Activated T-cell treated with anti-CD3 and anti-CD28 coated beads, Interleukin-2, amount 50 U/mL, for 4 hours (primary cell): ENCODE results near the gene PATE2. TPM values are rescaled to one million over a fixed set of nuclear protein-coding genes. Genes with fewer than 3 reads are reported as not detected.

Experiments
- ATAC-seq, 2 donors: fragments of 200-7000 bp; cut with Tn5 transposase; one replicate each; pipeline ENCODE4 v1.10.0; 2021
- DNase-seq: peaks from one replicate; pipeline ENCODE4 v3.0.0-alpha.2; 2020
- H3K27me3 Mint-ChIP-seq: one replicate; pipeline ENCODE4 v1.8.0; 2021; ENCODE audit warnings: low read depth, mixed read lengths
- H3K36me3 Mint-ChIP-seq: one replicate; pipeline ENCODE4 v1.8.0; 2022; ENCODE audit warnings: mixed read lengths; ENCODE audit not compliant: insufficient read depth
- H3K4me1 Mint-ChIP-seq: one replicate; pipeline ENCODE4 v1.8.0; 2021; ENCODE audit warnings: low read depth, mixed read lengths
- H3K4me3 Mint-ChIP-seq: one replicate; pipeline ENCODE4 v1.8.0; 2021; ENCODE audit warnings: mild to moderate bottlenecking, moderate library complexity, mixed read lengths
- H3K9me3 Mint-ChIP-seq: one replicate; pipeline ENCODE4 v1.8.0; 2021; ENCODE audit warnings: mixed read lengths
- total RNA-seq, 3 donors: library from RNA; stranded (reverse); gene quantifications; one replicate each; pipeline ENCODE4 v1.2.1, GENCODE V29; 2021

Gene PATE2
- total RNA-seq, 3 donors from 2014 or later, result not detected

- Mint-ChIP-seq H3K4me1 (no peaks in the 10 kb centered on the region), H3K4me3 (no peak overlapping the region), H3K27me3 (peaks cover 19% of the 10 kb centered on the region), H3K9me3 (peaks cover 8% of the 10 kb centered on the region), H3K36me3 (no peaks in the 10 kb centered on the region)
- DNase-seq, result no peak
- ATAC-seq, result no peak
Measured at GRCh38 chr11:125762445-125762844, 16.2 kb downstream of the PATE2 start.

- H3K27me3 Mint-ChIP-seq, result peaks cover 17% of the 10 kb centered on the region
- H3K36me3 Mint-ChIP-seq, result no peaks in the 10 kb centered on the region
- DNase-seq (no peak), ATAC-seq (no peak)
- H3K4me3 Mint-ChIP-seq, result no peak overlapping the region
- H3K4me1 Mint-ChIP-seq, result no peaks in the 10 kb centered on the region
- peaks cover 14% of the 10 kb centered on the region for H3K9me3 Mint-ChIP-seq
Measured at GRCh38 chr11:125756050-125756449, 22.6 kb downstream of the PATE2 start.

DNA sequence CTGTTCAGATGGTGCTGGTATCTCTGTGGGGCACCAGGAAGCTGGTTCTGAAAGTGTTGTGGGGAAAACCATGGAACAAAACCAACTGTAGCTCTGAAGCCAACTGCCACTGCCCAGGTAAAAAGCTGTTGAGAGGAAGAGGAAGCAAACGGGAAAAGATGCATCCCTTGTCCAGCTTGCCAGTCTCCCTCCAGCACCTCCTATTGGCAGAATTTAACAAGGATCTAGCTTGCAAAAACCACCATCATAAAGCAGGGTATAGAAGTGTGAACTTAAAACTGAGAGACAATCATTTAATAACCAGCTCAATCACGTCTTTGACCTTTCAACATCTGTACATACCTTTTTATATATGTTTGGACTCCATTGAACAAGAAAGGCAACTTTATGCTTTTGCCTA is 28.0 kb downstream of the PATE2 start:
- Mint-ChIP-seq H3K36me3 (no peaks in the 10 kb centered on the region), H3K4me3 (no peak overlapping the region), H3K9me3 (no peaks in the 10 kb centered on the region), H3K4me1 (no peaks in the 10 kb centered on the region), H3K27me3 (peaks cover 13% of the 10 kb centered on the region)
- no peak for ATAC-seq
- no peak for DNase-seq

DNA sequence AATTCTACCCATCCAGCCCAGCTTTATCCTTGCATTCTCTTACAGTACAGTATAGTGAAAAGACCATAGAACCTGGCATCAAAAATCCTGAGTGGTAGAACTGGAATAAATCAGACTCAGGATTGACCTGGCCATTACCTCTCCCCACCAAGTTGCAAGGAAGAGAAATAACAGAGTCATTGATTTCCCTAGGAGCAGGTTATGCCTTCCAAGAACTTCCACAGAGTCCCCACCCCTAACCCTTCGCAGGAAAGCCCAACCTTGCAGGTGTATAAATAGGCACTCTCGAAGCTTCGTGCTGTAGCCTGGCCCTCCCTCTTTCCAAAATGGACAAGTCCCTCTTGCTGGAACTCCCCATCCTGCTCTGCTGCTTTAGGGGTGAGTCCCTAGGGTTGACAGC is 32.6 kb downstream of the PATE2 start, which contains the start of gene PATE1:
TSS of gene PATE1 (plus strand) at position 301 of the 400 bp plus-strand sequence. CDS start at position 327, 26 bp downstream.
- DNase-seq, result no peak
- H3K4me1 Mint-ChIP-seq, result no peaks in the 10 kb centered on the region
- H3K4me3 Mint-ChIP-seq, result no peak within 1 kb of the TSS
- H3K9me3 Mint-ChIP-seq, result no peaks in the 10 kb centered on the region
- H3K27me3 Mint-ChIP-seq, result peaks cover 10% of the 10 kb centered on the region
- no peaks in the 10 kb centered on the region for H3K36me3 Mint-ChIP-seq
- no peak for ATAC-seq

GRCh38 chr11:125743681-125744080 is 34.9 kb downstream of the PATE2 start:
- H3K27me3 Mint-ChIP-seq, result peaks cover 6% of the 10 kb centered on the region
- no peaks in the 10 kb centered on the region for H3K4me1 Mint-ChIP-seq
- no peak overlapping the region for H3K4me3 Mint-ChIP-seq
- no peak for DNase-seq
- no peaks in the 10 kb centered on the region for H3K9me3 Mint-ChIP-seq
- ATAC-seq, result no peak
- H3K36me3 Mint-ChIP-seq, result no peaks in the 10 kb centered on the region

DNA sequence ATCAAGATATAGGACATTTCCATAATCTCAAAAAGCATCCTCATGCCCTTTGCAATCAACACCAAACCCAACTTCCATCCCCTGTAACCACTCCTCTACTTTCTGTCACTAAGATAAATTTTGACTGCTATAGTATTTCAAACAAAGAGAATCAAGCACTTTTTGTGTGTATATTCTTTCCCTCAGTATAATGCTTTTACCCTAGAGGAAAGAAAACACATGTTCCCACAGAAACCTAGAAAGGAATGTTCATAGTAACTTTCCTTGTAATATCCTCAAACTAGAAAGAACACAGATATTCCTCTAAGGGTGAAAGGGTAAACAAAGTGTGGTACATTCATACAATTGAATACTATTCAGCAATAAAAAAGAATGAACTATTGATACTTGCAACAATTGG is 38.0 kb downstream of the PATE2 start:
- no peak overlapping the region for H3K4me3 Mint-ChIP-seq
- H3K27me3 Mint-ChIP-seq, result peaks cover 5% of the 10 kb centered on the region
- peaks cover 9% of the 10 kb centered on the region for H3K9me3 Mint-ChIP-seq
- H3K4me1 Mint-ChIP-seq, result no peaks in the 10 kb centered on the region
- ATAC-seq (no peak), DNase-seq (no peak)
- no peaks in the 10 kb centered on the region for H3K36me3 Mint-ChIP-seq

GRCh38 chr11:125728969-125729368 is 49.7 kb downstream of the PATE2 start:
- no peaks in the 10 kb centered on the region for H3K9me3 Mint-ChIP-seq
- ATAC-seq (no peak), DNase-seq (no peak)
- H3K36me3 Mint-ChIP-seq, result no peaks in the 10 kb centered on the region
- no peak overlapping the region for H3K4me3 Mint-ChIP-seq
- no peaks in the 10 kb centered on the region for H3K4me1 Mint-ChIP-seq
- H3K27me3 Mint-ChIP-seq, result peaks cover 17% of the 10 kb centered on the region

Other genes with a start within 250 kb of the PATE2 start
- 10 to 100 TPM; 53.8 to 61.9 (median 57.2) TPM for gene EI24, start 209.4 kb downstream of the PATE2 start, total RNA-seq
- 100 to 1,000 TPM; 124 to 148 (median 141) TPM for gene STT3A, start 186.0 kb downstream of the PATE2 start, total RNA-seq
- 100 to 1,000 TPM in 2 of 3 donors, 10 to 100 TPM in 1; 93.4 to 134 (median 108) TPM for gene CHEK1, start 153.7 kb downstream of the PATE2 start, total RNA-seq
- not detected for gene ACRV1, start 98.0 kb downstream of the PATE2 start, total RNA-seq
- gene PATE1, start 32.5 kb downstream of the PATE2 start, total RNA-seq, result not detected
- not detected for gene PATE3, start 9.3 kb upstream of the PATE2 start, total RNA-seq
- gene PATE4, start 54.5 kb upstream of the PATE2 start, total RNA-seq, result not detected
- 1 to 10 TPM; 1.6 to 1.8 (median 1.7) TPM for gene HYLS1, start 108.8 kb upstream of the PATE2 start, total RNA-seq
- 10 to 100 TPM; 22.3 to 30.5 (median 28.4) TPM for gene PUS3, start 124.4 kb upstream of the PATE2 start, total RNA-seq
- gene DDX25, start 125.7 kb upstream of the PATE2 start, total RNA-seq, result not detected
- gene VSIG10L2, start 167.2 kb upstream of the PATE2 start, total RNA-seq, result not detected